ENCODE results near the gene PCSK7.

GRCh38 chr11:117195761-117196160 is 36.1 kb downstream of the PCSK7 start:
- no peak for TF ChIP-seq CTCF (IDR thresholded peaks at IDR 0.05; ENCODE audit: control extremely low read depth in 1 of 3, insufficient read depth in 1 of 3, low read depth in 1 of 3, low read length in 3 of 3)
- TF ChIP-seq GTF2F1 (IDR thresholded peaks at IDR 0.05; ENCODE audit: borderline replicate concordance, low read depth, low read length), result no peak
- TF ChIP-seq MAX (IDR thresholded peaks at IDR 0.05), result no peak
- no peak for TF ChIP-seq GABPA (IDR thresholded peaks at IDR 0.05; ENCODE audit: borderline replicate concordance, insufficient read depth, low read length)
- TF ChIP-seq KDM1A (IDR thresholded peaks at IDR 0.05; ENCODE audit: borderline replicate concordance, low read length), result no peak
- TF ChIP-seq BRCA1 (IDR thresholded peaks at IDR 0.05; ENCODE audit: low read depth, low read length), result no peak
- TF ChIP-seq KDM5A (IDR thresholded peaks at IDR 0.05; ENCODE audit: low read length), result no peak
- no peak for TF ChIP-seq HDAC6 (IDR thresholded peaks at IDR 0.05; ENCODE audit: low read depth, low read length)
- TF ChIP-seq EP300 (IDR thresholded peaks at IDR 0.05; ENCODE audit: borderline replicate concordance in 1 of 2, low read depth in 2 of 2, low read length in 2 of 2), result no peak
- no peak for TF ChIP-seq ATF2 (IDR thresholded peaks at IDR 0.05; ENCODE audit: low read length)

Data from H1 (cell line).